ENCODE data around the gene FCRLA.
"Not testable (repeated sequence)": the region's sequence is repeated elsewhere in the genome, so short reads cannot be mapped to it uniquely, and the experiment has no call there.

The FCRLA gene

GRCh38 chr1:161706482-161707347 lies at the start of gene FCRLA:
Gene FCRLA (plus strand): TSS chr1:161707229. CDS start chr1:161707265, 36 bp downstream.
- no peak for DNase-seq (ENCODE audit: low read depth in 2 of 2)

- DNase-seq (ENCODE audit: low read depth in 2 of 2): not testable (repeated sequence)
These were observed 48.5 kb upstream of the FCRLA start for GRCh38 chr1:161658524-161658923.

- DNase-seq (ENCODE audit: low read depth in 2 of 2): not testable (repeated sequence)
These were observed 45.2 kb upstream of the FCRLA start for GRCh38 chr1:161661660-161662311.

GRCh38 chr1:161662684-161663339 lies 44.2 kb upstream of the FCRLA start, which contains the start of gene FCGR2B:
Gene FCGR2B (plus strand): TSS chr1:161663143. CDS start chr1:161663242, 99 bp downstream.
- DNase-seq (ENCODE audit: low read depth in 2 of 2): not testable (repeated sequence)

- not testable (repeated sequence) for DNase-seq (ENCODE audit: low read depth in 2 of 2)
These were observed 43.5 kb upstream of the FCRLA start for GRCh38 chr1:161663569-161663968.

- DNase-seq (ENCODE audit: low read depth in 2 of 2): not testable (repeated sequence)
These were observed 42.3 kb upstream of the FCRLA start for GRCh38 chr1:161664689-161665088.

GRCh38 chr1:161671045-161672020 lies 35.7 kb upstream of the FCRLA start:
- DNase-seq (ENCODE audit: low read depth in 2 of 2): not testable (repeated sequence)

- not testable (repeated sequence) for DNase-seq (ENCODE audit: low read depth in 2 of 2)
These were observed 33.6 kb upstream of the FCRLA start for GRCh38 chr1:161673437-161673836.

- DNase-seq (ENCODE audit: low read depth in 2 of 2): not testable (repeated sequence)
These were observed 32.6 kb upstream of the FCRLA start for GRCh38 chr1:161674447-161674846.

- DNase-seq (ENCODE audit: low read depth in 2 of 2): not testable (repeated sequence)
These were observed 32.1 kb upstream of the FCRLA start for GRCh38 chr1:161674908-161675307.

- DNase-seq (ENCODE audit: low read depth in 2 of 2): no peak
These were observed 30.6 kb upstream of the FCRLA start for GRCh38 chr1:161676441-161676840.

- DNase-seq (ENCODE audit: low read depth in 2 of 2): no peak
These were observed 29.9 kb upstream of the FCRLA start for GRCh38 chr1:161676958-161677689.

- DNase-seq (ENCODE audit: low read depth in 2 of 2): no peak
These were observed 28.5 kb upstream of the FCRLA start for GRCh38 chr1:161678500-161678899.

GRCh38 chr1:161681879-161682278 lies 25.1 kb upstream of the FCRLA start:
- DNase-seq (ENCODE audit: low read depth in 2 of 2): no peak

- no peak for DNase-seq (ENCODE audit: low read depth in 2 of 2)
These were observed 18.1 kb upstream of the FCRLA start for GRCh38 chr1:161688946-161689345.

- no peak for DNase-seq (ENCODE audit: low read depth in 2 of 2)
These were observed 15.2 kb upstream of the FCRLA start for GRCh38 chr1:161691846-161692245.

- DNase-seq (ENCODE audit: low read depth in 2 of 2): not testable (repeated sequence)
These were observed 13.9 kb upstream of the FCRLA start for GRCh38 chr1:161693020-161693712.

- not testable (repeated sequence) for DNase-seq (ENCODE audit: low read depth in 2 of 2)
These were observed 8.7 kb upstream of the FCRLA start for GRCh38 chr1:161698302-161698701.

- no peak for DNase-seq (ENCODE audit: low read depth in 2 of 2)
These were observed 4.8 kb upstream of the FCRLA start for GRCh38 chr1:161702250-161702649.

- no peak for DNase-seq (ENCODE audit: low read depth in 2 of 2)
These were observed 1.5 kb upstream of the FCRLA start for GRCh38 chr1:161705537-161705936.
